CD4-positive, alpha-beta T cell treated with Interleukin-12 subunit alpha and Interleukin-12 subunit beta, for 1 hour (primary cell): ENCODE data around the gene WWOX.

Experiments used
- DNase-seq: peaks from one replicate; pipeline ENCODE4 v3.0.0-alpha.2; 2020

WWOX gene

GRCh38 chr16:79093554-79093967, 994.1 kb downstream of the WWOX start:
- DNase-seq = peak; percentile 34

GRCh38 chr16:79096246-79096645, 996.8 kb downstream of the WWOX start:
- no peak for DNase-seq

- no peak for DNase-seq
These were observed 997.7 kb downstream of the WWOX start for GRCh38 chr16:79097166-79097565.

- no peak for DNase-seq
These were observed 998.3 kb downstream of the WWOX start for GRCh38 chr16:79097771-79098170.

GRCh38 chr16:79098907-79099306, 999.5 kb downstream of the WWOX start:
- DNase-seq = no peak

GRCh38 chr16:79099716-79100115, 1000.3 kb downstream of the WWOX start:
- DNase-seq = no peak

- DNase-seq = no peak
These were observed 1001.0 kb downstream of the WWOX start for GRCh38 chr16:79100447-79100846.

- no peak for DNase-seq
These were observed 1002.0 kb downstream of the WWOX start for GRCh38 chr16:79101491-79101890.

GRCh38 chr16:79104567-79104966, 1005.1 kb downstream of the WWOX start:
- DNase-seq = no peak

- DNase-seq = no peak
These were observed 1007.8 kb downstream of the WWOX start for GRCh38 chr16:79107301-79107700.

- DNase-seq = no peak
These were observed 1010.3 kb downstream of the WWOX start for GRCh38 chr16:79109771-79110170.

- DNase-seq = no peak
These were observed 1010.8 kb downstream of the WWOX start for GRCh38 chr16:79110242-79110641.

GRCh38 chr16:79110953-79111352, 1011.5 kb downstream of the WWOX start:
- no peak for DNase-seq

- no peak for DNase-seq
These were observed 1013.0 kb downstream of the WWOX start for GRCh38 chr16:79112462-79112861.

GRCh38 chr16:79113826-79114225, 1014.4 kb downstream of the WWOX start:
- no peak for DNase-seq

GRCh38 chr16:79114759-79115158, 1015.3 kb downstream of the WWOX start:
- no peak for DNase-seq

- DNase-seq = no peak
These were observed 1022.5 kb downstream of the WWOX start for GRCh38 chr16:79121906-79122305.

- DNase-seq = no peak
These were observed 1022.9 kb downstream of the WWOX start for GRCh38 chr16:79122343-79122742.

- no peak for DNase-seq
These were observed 1024.7 kb downstream of the WWOX start for GRCh38 chr16:79124016-79124756.

- DNase-seq = no peak
These were observed 1028.3 kb downstream of the WWOX start for GRCh38 chr16:79127766-79128165.

- DNase-seq = no peak
These were observed 1029.3 kb downstream of the WWOX start for GRCh38 chr16:79128706-79129105.

- no peak for DNase-seq
These were observed 1031.2 kb downstream of the WWOX start for GRCh38 chr16:79130616-79131015.

- no peak for DNase-seq
These were observed 1032.0 kb downstream of the WWOX start for GRCh38 chr16:79131321-79132075.

GRCh38 chr16:79132701-79133100, 1033.2 kb downstream of the WWOX start:
- DNase-seq = no peak
